Heart left ventricle (tissue), 13 donors: ENCODE results near the gene LSR.
"Not testable (repeated sequence)": the region's sequence is repeated elsewhere in the genome, so short reads cannot be mapped to it uniquely, and the experiment has no call there.

Source experiments
- POLR2A ChIP-seq, 2 donors: fragments of 450-650 bp; IDR thresholded peaks; one replicate each; pipeline ENCODE4 v1.6.1; 2017; ENCODE audit warnings: antibody characterized with exemption in 2 of 2, mild to moderate bottlenecking in 2 of 2, moderate library complexity in 2 of 2
- TF ChIP-seq, protein P1 (sequence below), 12 donors: fragments of 200-600 bp; sonication (generic) in 4 of 12; IDR thresholded peaks; one replicate each; pipeline versions ENCODE4 v1.5.0 to v1.8.0; 2018 to 2022; ENCODE audit warnings: antibody characterized with exemption in 12 of 12, mild to moderate bottlenecking in 5 of 12
- donor health status: ischemic (EF 13 %, LVEDD 7.1; RV severe dilation, severe dysfunction).
- donor health status: DM: no; HTN: yes; CAD: no.
- donor health status: DM: no; HTN: no; CAD: no.
- donor health status: ischemic (EF 25% LVEDD 6.9; RV normal size, moderate dysfunction).
- donor health status: ischemic (EF 25% LVEDD 5.7; RV mildly dilated, moderate dysfunction).
- donor health status: ischemic (EF 35%, LVEDD 5.7; RV mildly dilated, moderate dysfunction).
- donor health status: nonischemic (EF 11% LVEDD 7.7; RV severe dilation, severe dysfunction).
- donor health status: DM: yes; HTN: yes; CAD: no.
- donor health status: PGD.
- donor health status: ischemic (EF 29% LVEDD 5.4; RV normal size, mild dysfunction).
- donor health status: nonischemic (EF 23%, LVEDD 6.1; RV moderate dilation, normal function).

DNA sequence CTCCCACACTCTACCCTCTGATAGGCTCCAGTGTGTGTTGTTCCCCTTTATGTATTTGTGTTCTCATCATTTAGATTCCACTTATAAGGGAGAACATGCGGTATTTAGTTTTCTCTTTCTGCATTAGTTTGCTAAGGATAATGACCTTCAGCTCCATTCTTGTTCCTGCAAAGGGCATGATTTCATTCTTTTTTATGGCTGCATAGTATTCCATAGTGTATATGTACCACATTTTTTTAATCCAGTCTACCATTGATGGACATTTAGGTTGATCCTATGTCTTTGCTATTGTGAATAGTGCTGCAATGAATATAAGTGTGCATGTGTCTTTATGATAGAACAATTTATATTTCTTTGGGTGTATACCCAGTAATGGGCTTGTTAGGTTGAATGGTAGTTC lies 9.2 kb upstream of the LSR start:
- TF ChIP-seq, protein P1, sequence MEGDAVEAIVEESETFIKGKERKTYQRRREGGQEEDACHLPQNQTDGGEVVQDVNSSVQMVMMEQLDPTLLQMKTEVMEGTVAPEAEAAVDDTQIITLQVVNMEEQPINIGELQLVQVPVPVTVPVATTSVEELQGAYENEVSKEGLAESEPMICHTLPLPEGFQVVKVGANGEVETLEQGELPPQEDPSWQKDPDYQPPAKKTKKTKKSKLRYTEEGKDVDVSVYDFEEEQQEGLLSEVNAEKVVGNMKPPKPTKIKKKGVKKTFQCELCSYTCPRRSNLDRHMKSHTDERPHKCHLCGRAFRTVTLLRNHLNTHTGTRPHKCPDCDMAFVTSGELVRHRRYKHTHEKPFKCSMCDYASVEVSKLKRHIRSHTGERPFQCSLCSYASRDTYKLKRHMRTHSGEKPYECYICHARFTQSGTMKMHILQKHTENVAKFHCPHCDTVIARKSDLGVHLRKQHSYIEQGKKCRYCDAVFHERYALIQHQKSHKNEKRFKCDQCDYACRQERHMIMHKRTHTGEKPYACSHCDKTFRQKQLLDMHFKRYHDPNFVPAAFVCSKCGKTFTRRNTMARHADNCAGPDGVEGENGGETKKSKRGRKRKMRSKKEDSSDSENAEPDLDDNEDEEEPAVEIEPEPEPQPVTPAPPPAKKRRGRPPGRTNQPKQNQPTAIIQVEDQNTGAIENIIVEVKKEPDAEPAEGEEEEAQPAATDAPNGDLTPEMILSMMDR (IDR thresholded peaks at IDR 0.05), result not testable (repeated sequence)
- TF ChIP-seq POLR2A (IDR thresholded peaks at IDR 0.05), result not testable (repeated sequence)
